IPS-15b (cell line): Measurements from ENCODE around the gene TC2N.
"Not testable (repeated sequence)": the region's sequence is repeated elsewhere in the genome, so short reads cannot be mapped to it uniquely, and the experiment has no call there.

Source experiments
- H3K27me3 ChIP-seq: one replicate; pipeline ENCODE4 v1.6.1; 2013; ENCODE audit warnings: low read length; ENCODE audit not compliant: control insufficient read depth, insufficient read depth
- H3K36me3 ChIP-seq: one replicate; pipeline ENCODE4 v1.6.1; 2013; ENCODE audit warnings: low read length; ENCODE audit not compliant: control insufficient read depth, insufficient read depth
- H3K4me1 ChIP-seq: one replicate; pipeline ENCODE4 v1.6.1; 2013; ENCODE audit warnings: mild to moderate bottlenecking, low read length; ENCODE audit not compliant: control insufficient read depth, insufficient read depth
- H3K4me3 ChIP-seq: one replicate; pipeline ENCODE4 v1.5.1; 2013; ENCODE audit warnings: low read depth, low read length
- H3K9ac ChIP-seq: one replicate; pipeline ENCODE4 v1.6.1; 2013; ENCODE audit warnings: low read depth, mild to moderate bottlenecking, low read length
- H3K9me3 ChIP-seq: one replicate; pipeline ENCODE4 v1.6.1; 2013; ENCODE audit warnings: mild to moderate bottlenecking, low read length; ENCODE audit not compliant: control insufficient read depth, insufficient read depth

The TC2N gene

GRCh38 chr14:91875525-91876286 lies 8.4 kb upstream of the TC2N start:
- Histone ChIP-seq H3K36me3 (no peaks in the 10 kb centered on the region), H3K9ac (no peak overlapping the region), H3K9me3 (no peaks in the 10 kb centered on the region)

GRCh38 chr14:91873471-91874415 lies 6.4 kb upstream of the TC2N start:
- no peaks in the 10 kb centered on the region for H3K27me3 ChIP-seq
- no peak overlapping the region for H3K9ac ChIP-seq
- H3K4me3 ChIP-seq, result no peak overlapping the region
- H3K4me1 ChIP-seq, result peaks cover 2% of the 10 kb centered on the region
- H3K9me3 ChIP-seq, result no peaks in the 10 kb centered on the region
- H3K36me3 ChIP-seq, result no peaks in the 10 kb centered on the region

More at GRCh38 chr14:91875525-91876286, 8.4 kb upstream of the TC2N start:
- Histone ChIP-seq H3K4me1 (no peaks in the 10 kb centered on the region), H3K4me3 (no peak overlapping the region), H3K27me3 (no peaks in the 10 kb centered on the region)

GRCh38 chr14:91872517-91873470 lies 5.5 kb upstream of the TC2N start:
- Histone ChIP-seq H3K36me3 (no peaks in the 10 kb centered on the region), H3K4me1 (peaks cover 2% of the 10 kb centered on the region), H3K9ac (no peak overlapping the region), H3K27me3 (no peaks in the 10 kb centered on the region), H3K4me3 (no peak overlapping the region), H3K9me3 (no peaks in the 10 kb centered on the region)

GRCh38 chr14:91872011-91872501 lies 4.7 kb upstream of the TC2N start:
- Histone ChIP-seq H3K36me3 (no peaks in the 10 kb centered on the region), H3K27me3 (no peaks in the 10 kb centered on the region), H3K9me3 (no peaks in the 10 kb centered on the region), H3K9ac (no peak overlapping the region), H3K4me1 (peaks cover 2% of the 10 kb centered on the region), H3K4me3 (no peak overlapping the region)

- H3K4me3 ChIP-seq, H3K36me3 ChIP-seq, H3K9me3 ChIP-seq, H3K9ac ChIP-seq, H3K4me1 ChIP-seq, H3K27me3 ChIP-seq: not testable (repeated sequence)
Observed at GRCh38 chr14:91871401-91871800, 4.1 kb upstream of the TC2N start.

- no peaks in the 10 kb centered on the region for H3K27me3 ChIP-seq
- no peaks in the 10 kb centered on the region for H3K36me3 ChIP-seq
- peaks cover 2% of the 10 kb centered on the region for H3K4me1 ChIP-seq
- no peak overlapping the region for H3K9ac ChIP-seq
- H3K4me3 ChIP-seq, result no peak overlapping the region
- no peaks in the 10 kb centered on the region for H3K9me3 ChIP-seq
Observed at GRCh38 chr14:91870890-91871289, 3.6 kb upstream of the TC2N start.

GRCh38 chr14:91870001-91870400 lies 2.7 kb upstream of the TC2N start:
- no peaks in the 10 kb centered on the region for H3K9me3 ChIP-seq
- no peaks in the 10 kb centered on the region for H3K36me3 ChIP-seq
- H3K4me3 ChIP-seq, result no peak overlapping the region
- H3K4me1 ChIP-seq, result peaks cover 2% of the 10 kb centered on the region
- H3K9ac ChIP-seq, result no peak overlapping the region
- H3K27me3 ChIP-seq, result no peaks in the 10 kb centered on the region

GRCh38 chr14:91869556-91869955 lies 2.2 kb upstream of the TC2N start:
- no peak overlapping the region for H3K9ac ChIP-seq
- no peaks in the 10 kb centered on the region for H3K9me3 ChIP-seq
- no peak overlapping the region for H3K4me3 ChIP-seq
- no peaks in the 10 kb centered on the region for H3K36me3 ChIP-seq
- H3K4me1 ChIP-seq, result peaks cover 2% of the 10 kb centered on the region
- H3K27me3 ChIP-seq, result no peaks in the 10 kb centered on the region

GRCh38 chr14:91866511-91867295 lies 633 bp downstream of the TC2N start:
- no peak overlapping the region for H3K9ac ChIP-seq
- H3K36me3 ChIP-seq, result no peaks in the 10 kb centered on the region
- H3K27me3 ChIP-seq, result no peaks in the 10 kb centered on the region
- no peak overlapping the region for H3K4me3 ChIP-seq
- H3K9me3 ChIP-seq, result no peaks in the 10 kb centered on the region
- H3K4me1 ChIP-seq, result peaks cover 2% of the 10 kb centered on the region

GRCh38 chr14:91866061-91866460 lies 1.3 kb downstream of the TC2N start:
- H3K9me3 ChIP-seq, result no peaks in the 10 kb centered on the region
- no peak overlapping the region for H3K9ac ChIP-seq
- H3K36me3 ChIP-seq, result no peaks in the 10 kb centered on the region
- H3K4me1 ChIP-seq, result peaks cover 2% of the 10 kb centered on the region
- no peak overlapping the region for H3K4me3 ChIP-seq
- H3K27me3 ChIP-seq, result no peaks in the 10 kb centered on the region
